Endothelial cell of umbilical vein (primary cell): ENCODE data around the gene RFNG. TPM values are rescaled to one million over a fixed set of nuclear protein-coding genes. Genes with fewer than 3 reads are reported as not detected.

Experiments used
- BruUV-seq: library from RNA; stranded (reverse); fragments of 400-500 nt; replicated peaks from 2 replicates; lab custom pipeline; 2021; lab: Mats Ljungman, UMichigan
- CTCF ChIA-PET: fragments of 300-600, 350-600 bp; sonication (Branson Sonifier 250); formaldehyde crosslinking; loops from one replicate; lab custom pipeline; 2021; ENCODE audit warnings: antibody characterized with exemption, inconsistent platforms; lab: Charles Lee
- POLR2A ChIA-PET: fragments of 300-600, 350-600 bp; sonication (Branson Sonifier 250); formaldehyde crosslinking; loops from one replicate; lab custom pipeline; 2021; ENCODE audit warnings: antibody characterized with exemption, inconsistent platforms; lab: Charles Lee
- DNase-seq: peaks from one replicate; pipeline ENCODE4 v3.0.0-alpha.2; 2011; ENCODE audit warnings: low read depth, low spot score
- FAIRE-seq: peaks from 2 replicates; lab custom pipeline; 2011; peaks lifted over from hg19 to GRCh38; lab: Jason Lieb, UNC
- H2AFZ ChIP-seq: 2 replicates; pipeline ENCODE4 v1.6.0; 2012; ENCODE audit warnings: low read depth, low read length, control low read depth, inconsistent platforms
- H3K27ac ChIP-seq: 2 replicates; pipeline ENCODE4 v1.5.1; 2011; ENCODE audit warnings: low read depth, mild to moderate bottlenecking, control low read depth, low read length, moderate library complexity; ENCODE audit not compliant: insufficient read depth
- H3K27me3 ChIP-seq, 2 experiments: 2 replicates each; pipeline versions ENCODE4 v1.6.0 to v1.6.1; 2011; ENCODE audit warnings: low read length in 2 of 2, mixed read lengths in 1 of 2; ENCODE audit not compliant: control insufficient read depth in 2 of 2, insufficient read depth in 2 of 2
- H3K36me3 ChIP-seq, 2 experiments: 2 replicates in 1 of 2; 3 replicates in 1 of 2; pipeline ENCODE4 v1.5.1; 2011; ENCODE audit warnings: low read length in 2 of 2, mild to moderate bottlenecking in 1 of 2, moderate library complexity in 1 of 2; ENCODE audit not compliant: control insufficient read depth in 2 of 2, insufficient read depth in 2 of 2; ENCODE audit errors: extremely low read depth in 1 of 2
- H3K4me1 ChIP-seq: 3 replicates; pipeline ENCODE4 v1.5.1; 2011; ENCODE audit warnings: mild to moderate bottlenecking, low read length; ENCODE audit not compliant: control insufficient read depth, insufficient read depth; ENCODE audit errors: extremely low read depth
- H3K4me2 ChIP-seq: 2 replicates; pipeline ENCODE4 v1.6.1; 2011; ENCODE audit warnings: low read length, control low read depth, mixed read lengths; ENCODE audit not compliant: insufficient read depth
- H3K4me3 ChIP-seq, 3 experiments: fragments of 200-600 bp in 1 of 3; sonication (generic), shearing (Covaris generic) in 1 of 3; replicated peaks in 1 of 3; 2 replicates each; pipeline ENCODE4 v1.5.1; 2011 to 2016; ENCODE audit warnings: control low read depth in 3 of 3, low read length in 3 of 3, mild to moderate bottlenecking in 2 of 3, inconsistent platforms in 1 of 3, low read depth in 1 of 3, moderate library complexity in 1 of 3; ENCODE audit not compliant: insufficient read depth in 1 of 3
- H3K79me2 ChIP-seq: 2 replicates; pipeline ENCODE4 v1.6.0; 2012; ENCODE audit warnings: low read length, inconsistent platforms; ENCODE audit not compliant: control insufficient read depth, insufficient read depth
- H3K9ac ChIP-seq: replicated peaks from 2 replicates; pipeline ENCODE3; 2011; ENCODE audit warnings: low read length, control low read depth; ENCODE audit not compliant: insufficient read depth; ENCODE audit errors: extremely low read depth
- H3K9me1 ChIP-seq: replicated peaks from 3 replicates; pipeline ENCODE4 v1.6.0; 2011; ENCODE audit warnings: mild to moderate bottlenecking, low read length; ENCODE audit not compliant: control insufficient read depth, insufficient read depth; ENCODE audit errors: extremely low read depth
- H3K9me3 ChIP-seq: replicated peaks from 2 replicates; pipeline ENCODE4 v1.5.1; 2012; ENCODE audit warnings: low read length, inconsistent platforms; ENCODE audit not compliant: control insufficient read depth, insufficient read depth
- H4K20me1 ChIP-seq: replicated peaks from 2 replicates; pipeline ENCODE3; 2011; ENCODE audit warnings: mild to moderate bottlenecking, low read length; ENCODE audit not compliant: control insufficient read depth, insufficient read depth; ENCODE audit errors: extremely low read depth
- EZH2 ChIP-seq: IDR thresholded peaks from 2 replicates; pipeline ENCODE4 v1.6.1; 2012; ENCODE audit warnings: borderline replicate concordance, low read depth, mild to moderate bottlenecking, moderate library complexity, low read length, inconsistent platforms; ENCODE audit not compliant: severe bottlenecking
- FOS ChIP-seq: IDR thresholded peaks from 2 replicates; pipeline ENCODE4 v1.6.1; 2011; ENCODE audit warnings: mild to moderate bottlenecking, low read length, moderate library complexity, borderline replicate concordance; ENCODE audit not compliant: insufficient read depth
- GATA2 ChIP-seq: IDR thresholded peaks from 2 replicates; pipeline ENCODE4 v1.7.0; 2011; ENCODE audit warnings: low read depth, mild to moderate bottlenecking, moderate library complexity, mixed read lengths, low read length; ENCODE audit not compliant: insufficient read length, insufficient read depth
- JUN ChIP-seq: IDR thresholded peaks from 2 replicates; pipeline ENCODE4 v1.6.1; 2011; ENCODE audit warnings: borderline replicate concordance, low read depth; ENCODE audit not compliant: insufficient read length, insufficient read depth
- MYC ChIP-seq: IDR thresholded peaks from one replicate; pipeline ENCODE4 v1.6.1; 2011; ENCODE audit warnings: mild to moderate bottlenecking, low read depth, low read length
- POLR2A ChIP-seq: IDR thresholded peaks from 2 replicates; pipeline ENCODE4 v1.6.1; 2012; ENCODE audit warnings: low read depth, mild to moderate bottlenecking, control low read depth, low read length
- POLR2AphosphoS5 ChIP-seq: IDR thresholded peaks from 2 replicates; pipeline ENCODE4 v1.6.1; 2012; ENCODE audit warnings: low read depth, mild to moderate bottlenecking, control low read depth, low read length, moderate library complexity; ENCODE audit not compliant: insufficient read depth
- dilution Hi-C: fragments of 300-500 bp; cut with MboI; formaldehyde crosslinking; loops from one replicate; pipeline ENCODE4 v1.15.0; 2019; ENCODE audit warnings: low sequenced_read_pairs; ENCODE audit not compliant: extremely low pct_ligation_motif_present
- intact Hi-C: fragments of 100-400 bp; cut with micrococcal nuclease; formaldehyde crosslinking; loops from one replicate; pipeline ENCODE4 v1.10.0; 2022
- polyA plus RNA-seq, 4 experiments: library from polyadenylated mRNA; depleted of rRNA in 3 of 4; stranded (reverse) in 3 of 4; unstranded in 1 of 4; fragments of >200 nt; gene quantifications; 2 replicates each; pipeline versions ENCODE4 v1.2.1 to v1.2.3, GENCODE V29; 2011 to 2012; ENCODE audit warnings: missing spikeins in 1 of 4
- total RNA-seq: library from RNA; stranded (reverse); gene quantifications from 2 replicates; pipeline ENCODE4 v1.2.3, GENCODE V29; 2021
- TF ChIP-seq, protein P1 (sequence below): IDR thresholded peaks from 2 replicates; pipeline ENCODE4 v1.6.1; 2011; ENCODE audit not compliant: insufficient read depth, insufficient read length
- TF ChIP-seq, protein P2 (sequence below), 2 donors: IDR thresholded peaks; 1 replicate in 1 of 2; 2 replicates in 1 of 2; pipeline ENCODE4 v1.5.1; 2011; ENCODE audit warnings: low read length in 2 of 2, mild to moderate bottlenecking in 2 of 2, moderate library complexity in 2 of 2, control low read depth in 1 of 2, inconsistent platforms in 1 of 2, low read depth in 1 of 2; ENCODE audit not compliant: insufficient read depth in 1 of 2; ENCODE audit errors: extremely low read depth in 1 of 2

The RFNG gene
- total and polyA plus RNA-seq, 2 donors (not counting 3 experiments of a cell fraction or from before 2014, with no cell fraction given), result 33.7 to 40.0 TPM

DNA sequence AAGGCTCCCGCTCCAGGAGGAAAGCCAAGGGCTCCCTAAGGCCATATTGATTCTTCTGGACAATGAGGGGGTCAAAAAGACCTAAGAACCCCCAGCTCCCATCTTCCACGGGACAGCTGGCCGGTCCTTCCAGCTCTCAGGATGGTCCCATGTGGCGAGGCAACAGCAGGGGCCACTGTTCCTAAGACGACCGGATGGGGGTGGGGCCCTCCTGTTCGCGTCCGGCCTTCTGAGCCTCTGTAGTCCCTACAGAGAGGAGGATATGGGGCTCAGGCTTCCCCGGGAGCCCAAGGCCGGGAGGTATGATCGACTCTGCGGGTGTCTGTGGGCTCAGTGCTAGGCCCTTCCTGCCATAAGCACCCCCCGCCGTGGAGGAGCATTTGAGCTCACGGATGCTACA, 8.1 kb downstream of the RFNG start:
- Histone ChIP-seq H3K9me1 (no peaks in the 10 kb centered on the region), H3K9ac (no peak overlapping the region), H3K79me2 (no peaks in the 10 kb centered on the region), H3K9me3 (no peaks in the 10 kb centered on the region), H3K4me2 (no peak overlapping the region), H3K27me3 (no peaks in the 10 kb centered on the region), H2AFZ (no peak overlapping the region), H3K4me3 (no peak overlapping the region), H3K27ac (no peak overlapping the region), H4K20me1 (no peaks in the 10 kb centered on the region), H3K36me3 (peaks cover 0 to 7% of the 10 kb centered on the region in 2 experiments), H3K4me1 (no peaks in the 10 kb centered on the region)
- ChIA-PET POLR2A (no interaction called here), CTCF (interaction anchor here (1.3 kb wide), 1 partner anchor 13 kb away, joined by 6 read pairs; the partner anchor contains the start of gene RAC3)
- DNase-seq (no peak), FAIRE-seq (no peak)
- BruUV-seq, result no TSS peak
- intact Hi-C loops, result no loop called here
- dilution Hi-C loops, result no loop called here
- TF ChIP-seq, protein P1, sequence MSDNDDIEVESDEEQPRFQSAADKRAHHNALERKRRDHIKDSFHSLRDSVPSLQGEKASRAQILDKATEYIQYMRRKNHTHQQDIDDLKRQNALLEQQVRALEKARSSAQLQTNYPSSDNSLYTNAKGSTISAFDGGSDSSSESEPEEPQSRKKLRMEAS, result no peak
- no peak for TF ChIP-seq POLR2AphosphoS5
- no peak for TF ChIP-seq POLR2A
- TF ChIP-seq GATA2, result no peak
- no peak for TF ChIP-seq EZH2
- TF ChIP-seq, protein P2, sequence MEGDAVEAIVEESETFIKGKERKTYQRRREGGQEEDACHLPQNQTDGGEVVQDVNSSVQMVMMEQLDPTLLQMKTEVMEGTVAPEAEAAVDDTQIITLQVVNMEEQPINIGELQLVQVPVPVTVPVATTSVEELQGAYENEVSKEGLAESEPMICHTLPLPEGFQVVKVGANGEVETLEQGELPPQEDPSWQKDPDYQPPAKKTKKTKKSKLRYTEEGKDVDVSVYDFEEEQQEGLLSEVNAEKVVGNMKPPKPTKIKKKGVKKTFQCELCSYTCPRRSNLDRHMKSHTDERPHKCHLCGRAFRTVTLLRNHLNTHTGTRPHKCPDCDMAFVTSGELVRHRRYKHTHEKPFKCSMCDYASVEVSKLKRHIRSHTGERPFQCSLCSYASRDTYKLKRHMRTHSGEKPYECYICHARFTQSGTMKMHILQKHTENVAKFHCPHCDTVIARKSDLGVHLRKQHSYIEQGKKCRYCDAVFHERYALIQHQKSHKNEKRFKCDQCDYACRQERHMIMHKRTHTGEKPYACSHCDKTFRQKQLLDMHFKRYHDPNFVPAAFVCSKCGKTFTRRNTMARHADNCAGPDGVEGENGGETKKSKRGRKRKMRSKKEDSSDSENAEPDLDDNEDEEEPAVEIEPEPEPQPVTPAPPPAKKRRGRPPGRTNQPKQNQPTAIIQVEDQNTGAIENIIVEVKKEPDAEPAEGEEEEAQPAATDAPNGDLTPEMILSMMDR (IDR thresholded peaks at IDR 0.05; ENCODE audit: extremely low read depth in 1 of 2, insufficient read depth in 1 of 2, low read depth in 1 of 2, low read length in 2 of 2), result no peak
- no peak for TF ChIP-seq FOS
- TF ChIP-seq MYC, result no peak
- TF ChIP-seq JUN, result no peak
